H9 (cell line): ENCODE results near the gene COG2. TPM values are rescaled to one million over a fixed set of nuclear protein-coding genes. Genes with fewer than 3 reads are reported as not detected.

Source experiments
- DNase-seq: peaks from one replicate; pipeline ENCODE4 v3.0.0-alpha.2; 2017
- H2AFZ ChIP-seq: one replicate; pipeline ENCODE4 v1.6.1; 2013; ENCODE audit warnings: mild to moderate bottlenecking, low read length, control low read depth, moderate library complexity
- H2AK5ac ChIP-seq: 2 replicates; pipeline ENCODE4 v1.6.1; 2013; ENCODE audit warnings: low read length, control low read depth, mixed read lengths; ENCODE audit not compliant: insufficient read length
- H2BK120ac ChIP-seq: one replicate; pipeline ENCODE4 v1.6.1; 2013; ENCODE audit warnings: low read depth, mild to moderate bottlenecking, low read length, control low read depth, inconsistent platforms; ENCODE audit not compliant: poor library complexity, severe bottlenecking
- H2BK12ac ChIP-seq: 2 replicates; pipeline ENCODE4 v1.6.1; 2013; ENCODE audit warnings: low read length, control low read depth, mixed read lengths, low read depth; ENCODE audit not compliant: insufficient read length
- H2BK15ac ChIP-seq: 2 replicates; pipeline ENCODE4 v1.6.1; 2013; ENCODE audit warnings: low read depth, low read length, control low read depth
- H2BK20ac ChIP-seq: one replicate; pipeline ENCODE4 v1.6.1; 2013; ENCODE audit warnings: low read depth, mild to moderate bottlenecking, low read length, control low read depth, inconsistent platforms; ENCODE audit not compliant: poor library complexity, severe bottlenecking
- H2BK5ac ChIP-seq: 2 replicates; pipeline ENCODE4 v1.6.1; 2013; ENCODE audit warnings: low read length, control low read depth, mixed read lengths; ENCODE audit not compliant: insufficient read length
- H3K14ac ChIP-seq: 2 replicates; pipeline ENCODE4 v1.6.1; 2013; ENCODE audit warnings: low read length, control low read depth; ENCODE audit not compliant: insufficient read depth
- H3K18ac ChIP-seq: 2 replicates; pipeline ENCODE4 v1.6.1; 2013; ENCODE audit warnings: low read depth, mild to moderate bottlenecking, mixed read lengths, low read length, control low read depth; ENCODE audit not compliant: insufficient read length
- H3K23ac ChIP-seq: 2 replicates; pipeline ENCODE4 v1.6.1; 2013; ENCODE audit warnings: low read length, control low read depth, mixed read lengths, low read depth; ENCODE audit not compliant: insufficient read length
- H3K23me2 ChIP-seq: 2 replicates; pipeline ENCODE4 v1.6.1; 2013; ENCODE audit warnings: low read depth, mild to moderate bottlenecking, mixed read lengths, low read length, control low read depth; ENCODE audit not compliant: insufficient read length, poor library complexity, severe bottlenecking
- H3K27ac ChIP-seq: 2 replicates; pipeline ENCODE4 v1.5.1; 2013; ENCODE audit warnings: low read length, control low read depth, mixed read lengths, low read depth; ENCODE audit not compliant: insufficient read length
- H3K27me3 ChIP-seq: 2 replicates; pipeline ENCODE4 v1.6.1; 2013; ENCODE audit warnings: low read length, control low read depth, inconsistent platforms; ENCODE audit not compliant: insufficient read depth
- H3K4ac ChIP-seq: 2 replicates; pipeline ENCODE4 v1.6.1; 2013; ENCODE audit warnings: low read depth, mild to moderate bottlenecking, control low read depth, inconsistent platforms, low read length, moderate library complexity
- H3K4me1 ChIP-seq: 2 replicates; pipeline ENCODE4 v1.6.1; 2013; ENCODE audit warnings: low read length, control low read depth, inconsistent platforms; ENCODE audit not compliant: insufficient read depth
- H3K4me2 ChIP-seq: 2 replicates; pipeline ENCODE4 v1.6.1; 2013; ENCODE audit warnings: low read length, control low read depth, mixed read lengths; ENCODE audit not compliant: insufficient read length, insufficient read depth
- H3K56ac ChIP-seq: 2 replicates; pipeline ENCODE4 v1.6.1; 2013; ENCODE audit warnings: low read depth, mild to moderate bottlenecking, mixed read lengths, low read length, control low read depth; ENCODE audit not compliant: insufficient read length
- H3K79me1 ChIP-seq: 2 replicates; pipeline ENCODE4 v1.6.1; 2013; ENCODE audit warnings: low read depth, mild to moderate bottlenecking, moderate library complexity, low read length, control low read depth, inconsistent platforms; ENCODE audit not compliant: insufficient read depth, poor library complexity, severe bottlenecking
- H3K79me2 ChIP-seq: 2 replicates; pipeline ENCODE4 v1.6.1; 2013; ENCODE audit warnings: low read length, control low read depth, inconsistent platforms; ENCODE audit not compliant: insufficient read depth
- H3K9ac ChIP-seq: 2 replicates; pipeline ENCODE4 v1.6.1; 2013; ENCODE audit warnings: low read length, control low read depth, mixed read lengths; ENCODE audit not compliant: insufficient read length; ENCODE audit errors: extremely low read depth
- H3K9me3 ChIP-seq: one replicate; pipeline ENCODE4 v1.6.1; 2013; ENCODE audit warnings: low read depth, low read length, inconsistent platforms; ENCODE audit not compliant: control insufficient read depth
- H3T11ph ChIP-seq: one replicate; pipeline ENCODE4 v1.6.1; 2013; ENCODE audit warnings: mild to moderate bottlenecking, low read length, control low read depth, inconsistent platforms
- H4K20me1 ChIP-seq: one replicate; pipeline ENCODE4 v1.6.1; 2013; ENCODE audit not compliant: control insufficient read depth, insufficient read length, insufficient read depth
- H4K5ac ChIP-seq: 2 replicates; pipeline ENCODE4 v1.6.1; 2013; ENCODE audit warnings: low read depth, mild to moderate bottlenecking, mixed read lengths, low read length, control low read depth; ENCODE audit not compliant: insufficient read length
- H4K8ac ChIP-seq: replicated peaks from 2 replicates; pipeline ENCODE4 v1.6.1; 2013; ENCODE audit warnings: low read length, control low read depth, mixed read lengths, low read depth; ENCODE audit not compliant: insufficient read length
- H4K91ac ChIP-seq: 2 replicates; pipeline ENCODE4 v1.6.1; 2013; ENCODE audit warnings: low read depth, mild to moderate bottlenecking, moderate library complexity, mixed read lengths, low read length, control low read depth; ENCODE audit not compliant: insufficient read length
- H3K27ac Mint-ChIP-seq, 3 experiments: 2 replicates in 2 of 3; 3 replicates in 1 of 3; pipeline ENCODE4 v1.8.0; 2020 to 2021; ENCODE audit warnings: mixed read lengths in 3 of 3, mild to moderate bottlenecking in 1 of 3, moderate library complexity in 1 of 3
- H3K27me3 Mint-ChIP-seq: 2 replicates; pipeline ENCODE4 v1.8.0; 2021; ENCODE audit warnings: low read depth, mild to moderate bottlenecking, moderate library complexity, mixed read lengths
- H3K36me3 Mint-ChIP-seq, 3 experiments: 2 replicates in 2 of 3; 3 replicates in 1 of 3; pipeline ENCODE4 v1.8.0; 2020 to 2021; ENCODE audit warnings: low read depth in 3 of 3, mixed read lengths in 3 of 3; ENCODE audit not compliant: insufficient read depth in 1 of 3
- H3K4me1 Mint-ChIP-seq, 2 experiments: 2 replicates each; pipeline ENCODE4 v1.8.0; 2020; ENCODE audit warnings: mixed read lengths in 2 of 2
- H3K4me3 Mint-ChIP-seq, 2 experiments: 2 replicates in 1 of 2; 3 replicates in 1 of 2; pipeline ENCODE4 v1.8.0; 2020 to 2021; ENCODE audit warnings: mild to moderate bottlenecking in 2 of 2, mixed read lengths in 2 of 2, moderate library complexity in 1 of 2
- H3K9me3 Mint-ChIP-seq, 2 experiments: 2 replicates in 1 of 2; 3 replicates in 1 of 2; pipeline ENCODE4 v1.8.0; 2020; ENCODE audit warnings: mild to moderate bottlenecking in 2 of 2, mixed read lengths in 2 of 2, moderate library complexity in 1 of 2
- WGBS: extraction: QIAGEN DNeasy Blood & Tissue Kit; methylation state at CpG from one replicate; pipeline ENCODE4 v1.1.7; 2013; ENCODE audit warnings: missing lambda C conversion rate, low lambda C conversion rate, mixed read lengths; ENCODE audit not compliant: insufficient read length; ENCODE audit errors: extremely low coverage; 5-methylcytosine and 5-hydroxymethylcytosine counted together
- total RNA-seq: library from RNA; stranded (reverse); gene quantifications from 2 replicates; pipeline ENCODE4 v1.2.1, GENCODE V29; 2021
- TF ChIP-seq, protein P1 (sequence below): fragments of 200-600 bp; sonication (generic); conservative IDR thresholded peaks from 3 replicates; pipeline ENCODE4 v1.8.0; 2021; ENCODE audit warnings: antibody characterized with exemption, mild to moderate bottlenecking

The COG2 gene
- total RNA-seq, 1 experiment from 2014 or later, result 42.2 TPM

DNA sequence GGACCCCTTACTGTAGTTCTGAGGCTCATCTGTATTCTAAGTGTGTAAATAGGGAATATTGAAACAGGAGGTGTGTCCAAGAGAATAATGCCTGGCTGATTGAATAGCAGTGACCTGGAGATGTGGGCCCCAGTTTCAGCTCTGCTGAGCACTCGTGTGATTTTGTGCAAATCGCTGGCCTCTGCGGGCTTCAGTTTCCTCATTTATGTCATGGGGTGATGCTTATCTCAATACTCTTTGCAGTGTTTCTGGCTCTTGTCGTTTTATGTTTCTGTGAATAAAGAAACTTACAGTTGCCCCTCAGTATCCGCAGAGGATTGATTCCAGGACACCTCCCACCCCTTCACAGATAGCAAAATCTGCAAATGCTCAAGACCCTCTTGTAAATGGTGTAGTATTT lies 5.0 kb downstream of the COG2 start:
- H3K23me2 ChIP-seq, result peaks cover 5% of the 10 kb centered on the region
- H3K79me2 ChIP-seq, result peaks cover 35% of the 10 kb centered on the region
- H3K4me1 Mint-ChIP-seq, result peaks cover 13 to 16% of the 10 kb centered on the region in 2 experiments
- no peak overlapping the region for H3T11ph ChIP-seq
- no peak overlapping the region for H3K18ac ChIP-seq
- H3K27me3 Mint-ChIP-seq, result no peaks in the 10 kb centered on the region
- no peak overlapping the region for H2BK20ac ChIP-seq
- H3K4me2 ChIP-seq, result no peak overlapping the region
- H3K27ac Mint-ChIP-seq, result no peak overlapping the region
- H3K4me3 Mint-ChIP-seq, result no peak overlapping the region
- H3K4me1 ChIP-seq, result no peaks in the 10 kb centered on the region
- no peak overlapping the region for H4K91ac ChIP-seq
- H2BK15ac ChIP-seq, result no peak overlapping the region
- H3K23ac ChIP-seq, result no peak overlapping the region
- no peak overlapping the region for H3K14ac ChIP-seq
- no peak overlapping the region for H4K5ac ChIP-seq
- no peak overlapping the region for H2AK5ac ChIP-seq
- no peak overlapping the region for H2BK5ac ChIP-seq
- no peak overlapping the region for H3K9ac ChIP-seq
- no peak overlapping the region for H2BK12ac ChIP-seq
- no peak overlapping the region for H4K8ac ChIP-seq
- H3K9me3 ChIP-seq, result no peaks in the 10 kb centered on the region
- H4K20me1 ChIP-seq, result no peaks in the 10 kb centered on the region
- no peak overlapping the region for H3K56ac ChIP-seq
- no peak overlapping the region for H2BK120ac ChIP-seq
- H3K27me3 ChIP-seq, result no peaks in the 10 kb centered on the region
- no peak for DNase-seq
- H3K9me3 Mint-ChIP-seq, result peaks cover 5 to 17% of the 10 kb centered on the region in 2 experiments
- H3K79me1 ChIP-seq, result peaks cover 11% of the 10 kb centered on the region
- H3K4ac ChIP-seq, result no peak overlapping the region
- no peak overlapping the region for H2AFZ ChIP-seq
- TF ChIP-seq, protein P1, sequence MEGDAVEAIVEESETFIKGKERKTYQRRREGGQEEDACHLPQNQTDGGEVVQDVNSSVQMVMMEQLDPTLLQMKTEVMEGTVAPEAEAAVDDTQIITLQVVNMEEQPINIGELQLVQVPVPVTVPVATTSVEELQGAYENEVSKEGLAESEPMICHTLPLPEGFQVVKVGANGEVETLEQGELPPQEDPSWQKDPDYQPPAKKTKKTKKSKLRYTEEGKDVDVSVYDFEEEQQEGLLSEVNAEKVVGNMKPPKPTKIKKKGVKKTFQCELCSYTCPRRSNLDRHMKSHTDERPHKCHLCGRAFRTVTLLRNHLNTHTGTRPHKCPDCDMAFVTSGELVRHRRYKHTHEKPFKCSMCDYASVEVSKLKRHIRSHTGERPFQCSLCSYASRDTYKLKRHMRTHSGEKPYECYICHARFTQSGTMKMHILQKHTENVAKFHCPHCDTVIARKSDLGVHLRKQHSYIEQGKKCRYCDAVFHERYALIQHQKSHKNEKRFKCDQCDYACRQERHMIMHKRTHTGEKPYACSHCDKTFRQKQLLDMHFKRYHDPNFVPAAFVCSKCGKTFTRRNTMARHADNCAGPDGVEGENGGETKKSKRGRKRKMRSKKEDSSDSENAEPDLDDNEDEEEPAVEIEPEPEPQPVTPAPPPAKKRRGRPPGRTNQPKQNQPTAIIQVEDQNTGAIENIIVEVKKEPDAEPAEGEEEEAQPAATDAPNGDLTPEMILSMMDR, result no peak
- no CpG with 5 or more reads among the region's 5 CpGs for WGBS
- H3K36me3 Mint-ChIP-seq, result peaks cover 2 to 16% (median 12%) of the 10 kb centered on the region in 3 experiments
- H3K27ac ChIP-seq, result no peak overlapping the region
